HG03558 (cell line): Measurements from ENCODE around the gene SH3BP4.

Experiments
- ATAC-seq: cut with Tn5 transposase; IDR thresholded peaks from one replicate; pipeline ENCODE4 v1.9.1; 2021; ENCODE audit warnings: moderate number of reproducible peaks; ENCODE audit not compliant: unreplicated experiment; ENCODE audit errors: extremely low read depth

The SH3BP4 gene, protein sequence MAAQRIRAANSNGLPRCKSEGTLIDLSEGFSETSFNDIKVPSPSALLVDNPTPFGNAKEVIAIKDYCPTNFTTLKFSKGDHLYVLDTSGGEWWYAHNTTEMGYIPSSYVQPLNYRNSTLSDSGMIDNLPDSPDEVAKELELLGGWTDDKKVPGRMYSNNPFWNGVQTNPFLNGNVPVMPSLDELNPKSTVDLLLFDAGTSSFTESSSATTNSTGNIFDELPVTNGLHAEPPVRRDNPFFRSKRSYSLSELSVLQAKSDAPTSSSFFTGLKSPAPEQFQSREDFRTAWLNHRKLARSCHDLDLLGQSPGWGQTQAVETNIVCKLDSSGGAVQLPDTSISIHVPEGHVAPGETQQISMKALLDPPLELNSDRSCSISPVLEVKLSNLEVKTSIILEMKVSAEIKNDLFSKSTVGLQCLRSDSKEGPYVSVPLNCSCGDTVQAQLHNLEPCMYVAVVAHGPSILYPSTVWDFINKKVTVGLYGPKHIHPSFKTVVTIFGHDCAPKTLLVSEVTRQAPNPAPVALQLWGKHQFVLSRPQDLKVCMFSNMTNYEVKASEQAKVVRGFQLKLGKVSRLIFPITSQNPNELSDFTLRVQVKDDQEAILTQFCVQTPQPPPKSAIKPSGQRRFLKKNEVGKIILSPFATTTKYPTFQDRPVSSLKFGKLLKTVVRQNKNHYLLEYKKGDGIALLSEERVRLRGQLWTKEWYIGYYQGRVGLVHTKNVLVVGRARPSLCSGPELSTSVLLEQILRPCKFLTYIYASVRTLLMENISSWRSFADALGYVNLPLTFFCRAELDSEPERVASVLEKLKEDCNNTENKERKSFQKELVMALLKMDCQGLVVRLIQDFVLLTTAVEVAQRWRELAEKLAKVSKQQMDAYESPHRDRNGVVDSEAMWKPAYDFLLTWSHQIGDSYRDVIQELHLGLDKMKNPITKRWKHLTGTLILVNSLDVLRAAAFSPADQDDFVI

GRCh38 chr2:234951664-234952269, at the start of gene SH3BP4:
Gene SH3BP4 (plus strand): TSS chr2:234952017. CDS start chr2:235035003, 82,986 bp downstream.
- no peak for ATAC-seq

DNA sequence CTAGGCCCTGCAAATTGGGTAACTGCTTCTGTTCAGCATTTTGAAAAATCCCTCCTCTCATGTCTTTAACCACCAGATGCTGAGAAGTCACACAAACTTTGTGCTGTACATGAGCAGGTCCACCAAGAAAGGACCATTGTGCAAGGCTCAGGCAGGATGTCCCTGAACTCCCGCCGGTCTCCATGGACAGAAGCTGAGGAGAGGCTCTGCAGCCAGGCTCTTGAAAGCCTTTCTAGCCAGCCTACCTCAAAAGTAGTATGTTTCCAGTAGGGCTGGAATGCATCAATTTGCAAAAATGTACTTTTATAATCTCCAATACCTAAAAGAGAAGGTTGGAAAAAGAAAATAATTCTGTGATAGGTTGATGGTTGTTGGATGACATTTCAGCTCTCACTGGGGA, 47.0 kb upstream of the SH3BP4 start:
- no peak for ATAC-seq

DNA sequence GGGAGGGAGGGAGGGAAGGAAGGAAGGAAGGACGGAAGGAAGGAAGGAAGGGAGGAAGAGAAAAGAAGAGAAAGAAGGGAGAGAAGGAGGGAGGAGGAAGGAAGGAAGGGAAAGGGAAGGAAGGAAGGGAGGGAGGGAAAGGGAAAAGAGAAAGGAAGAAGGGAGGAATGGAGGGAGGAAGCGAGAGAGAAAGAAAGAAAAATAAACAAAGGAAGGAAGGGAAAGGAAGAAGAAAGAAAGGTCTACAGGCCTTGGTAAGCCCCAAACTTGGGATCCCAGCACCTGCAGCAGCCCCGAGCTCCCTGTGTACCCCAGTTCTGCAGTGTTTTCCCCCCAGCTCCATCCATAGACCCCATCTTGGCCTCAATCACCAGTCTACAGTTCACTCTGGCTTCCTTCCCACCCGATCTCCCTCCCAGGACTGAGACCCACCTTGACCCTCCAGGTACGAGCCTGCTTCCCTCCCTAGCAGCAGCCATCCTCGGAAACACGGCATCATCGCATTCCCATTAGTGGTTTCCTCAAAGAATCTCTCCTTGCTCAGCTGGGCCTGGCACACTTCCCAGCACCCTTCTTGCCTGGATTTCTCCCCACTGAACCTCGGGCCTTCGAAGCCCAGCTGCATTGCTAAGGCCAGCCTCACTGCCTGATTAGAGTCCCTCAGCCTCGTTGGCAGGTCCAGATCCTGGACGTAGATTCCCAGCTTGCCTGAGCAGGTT, 46.1 kb upstream of the SH3BP4 start:
- no peak for ATAC-seq

DNA sequence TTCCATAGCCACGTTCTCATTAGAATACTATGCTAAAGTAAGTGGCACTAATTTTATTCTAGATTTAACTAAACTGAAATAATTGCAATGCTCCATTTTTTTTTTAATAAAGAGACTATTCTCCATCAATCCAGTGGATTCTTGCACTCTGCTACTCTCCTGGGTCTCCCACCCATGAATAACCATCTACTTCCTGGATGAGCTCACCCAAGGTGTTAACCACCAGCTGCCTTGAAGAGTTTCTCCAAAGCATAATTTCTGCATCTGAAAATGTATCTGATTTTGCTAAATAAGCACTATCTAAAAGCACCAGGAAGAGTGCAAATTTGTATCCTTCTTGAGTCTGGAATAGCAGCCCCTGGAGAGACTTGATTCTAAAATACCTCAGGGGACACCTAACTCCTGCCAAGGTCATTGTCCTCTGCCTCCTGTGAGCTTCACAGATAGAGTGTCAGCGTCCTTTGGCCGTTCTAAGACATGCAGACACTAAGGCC, 41.6 kb upstream of the SH3BP4 start:
- ATAC-seq: no peak

- ATAC-seq: no peak
These were observed 40.5 kb upstream of the SH3BP4 start for GRCh38 chr2:234911271-234911670.

- no peak for ATAC-seq
These were observed 39.4 kb upstream of the SH3BP4 start for GRCh38 chr2:234912437-234912836.

DNA sequence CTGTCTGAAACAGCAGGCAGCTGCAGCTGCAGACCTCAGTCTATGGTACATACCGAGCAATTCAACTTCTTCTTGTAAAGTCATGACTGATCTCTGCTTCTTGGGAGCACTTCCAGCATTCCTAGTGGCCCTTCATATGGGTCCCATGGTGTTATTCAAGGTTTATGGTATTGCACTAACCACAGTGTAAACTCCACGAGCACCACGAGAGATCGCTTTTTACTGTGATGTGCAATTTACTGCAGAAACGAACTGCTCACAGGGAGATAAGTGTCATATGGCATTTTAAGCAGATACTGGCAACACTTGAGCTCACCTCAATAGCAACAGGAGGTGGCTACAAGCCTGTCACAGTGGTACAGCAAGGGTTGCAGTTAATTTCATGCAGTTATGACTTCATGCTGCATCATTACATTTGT, 38.6 kb upstream of the SH3BP4 start:
- no peak for ATAC-seq

- no peak for ATAC-seq
These were observed 37.3 kb upstream of the SH3BP4 start for GRCh38 chr2:234914371-234915154.

- ATAC-seq: no peak
These were observed 35.1 kb upstream of the SH3BP4 start for GRCh38 chr2:234916674-234917073.

DNA sequence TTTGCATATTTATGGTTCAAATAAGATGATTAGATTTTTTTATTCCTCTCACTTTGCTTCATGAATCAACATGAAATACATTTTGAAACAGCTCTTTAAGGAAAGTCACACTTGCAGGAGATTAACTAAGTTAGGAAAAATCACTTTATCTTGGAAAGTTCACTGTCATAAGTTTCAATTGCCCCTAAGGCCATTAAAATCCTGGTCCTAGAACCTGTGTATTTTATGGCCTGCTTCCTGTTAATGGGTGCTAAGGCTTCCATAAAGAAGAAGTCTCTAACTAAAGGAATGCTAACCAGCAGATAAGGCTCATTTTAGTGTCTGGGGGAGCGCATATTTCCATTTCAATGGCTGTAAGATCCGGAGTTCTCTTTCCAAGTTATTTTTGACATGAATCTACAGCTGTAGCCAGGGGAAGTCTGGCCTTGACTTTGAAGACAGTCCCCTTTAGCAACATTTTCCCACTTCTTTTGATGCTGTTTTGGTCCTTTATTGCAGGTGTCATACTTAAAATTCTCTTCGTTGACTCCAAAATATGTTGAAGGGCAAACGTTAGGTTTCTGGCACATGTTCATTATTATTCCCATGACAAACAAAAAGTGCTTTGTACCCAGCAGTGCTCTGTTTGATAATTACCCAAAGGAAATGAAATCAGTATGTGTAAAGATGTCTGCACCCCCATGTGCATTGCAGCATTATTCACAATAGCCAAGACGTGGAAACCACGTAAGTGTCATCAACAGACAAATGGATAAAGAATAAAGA, 34.4 kb upstream of the SH3BP4 start:
- no peak for ATAC-seq

- no peak for ATAC-seq
These were observed 32.1 kb upstream of the SH3BP4 start for GRCh38 chr2:234919711-234920110.

GRCh38 chr2:234920836-234921235, 31.0 kb upstream of the SH3BP4 start:
- ATAC-seq: no peak

DNA sequence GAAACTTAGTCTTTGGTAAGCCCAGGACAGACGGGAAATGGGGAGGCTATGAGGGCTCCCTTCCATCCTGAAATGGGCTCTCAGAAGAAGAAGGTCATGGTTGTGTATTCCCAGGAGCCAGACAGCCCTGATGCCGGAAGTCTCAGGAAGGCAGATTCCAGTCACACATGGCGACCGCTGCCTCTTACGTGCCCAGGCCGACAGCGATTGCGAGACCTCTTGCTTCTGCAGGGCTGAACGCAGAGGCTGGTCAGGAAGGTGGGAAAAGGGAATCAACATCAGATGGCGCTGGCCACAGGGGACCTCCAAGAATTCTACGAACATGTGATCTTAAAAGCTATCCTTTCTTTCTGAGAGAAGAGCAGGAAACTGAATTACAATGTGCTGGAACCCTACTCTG, 22.8 kb upstream of the SH3BP4 start:
- no peak for ATAC-seq

DNA sequence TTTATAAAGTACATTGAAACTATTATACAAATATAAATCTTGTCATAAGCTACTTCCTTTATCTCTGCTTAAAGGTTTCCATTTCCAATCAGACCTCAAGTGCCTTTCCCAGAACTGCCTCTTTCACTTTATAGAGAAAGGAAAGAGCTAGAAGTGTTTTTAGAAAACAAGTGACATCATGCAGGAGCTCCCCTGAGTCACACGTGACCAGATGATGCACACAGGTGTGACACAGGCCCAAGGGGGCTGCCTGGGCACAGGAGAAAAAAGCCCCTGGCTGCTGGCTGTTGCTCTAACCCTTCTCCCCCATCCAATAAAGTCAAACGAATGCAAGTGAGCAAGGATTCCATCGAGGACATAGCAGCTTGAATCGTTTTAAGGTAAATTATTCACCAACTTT, 21.4 kb upstream of the SH3BP4 start:
- ATAC-seq: no peak

DNA sequence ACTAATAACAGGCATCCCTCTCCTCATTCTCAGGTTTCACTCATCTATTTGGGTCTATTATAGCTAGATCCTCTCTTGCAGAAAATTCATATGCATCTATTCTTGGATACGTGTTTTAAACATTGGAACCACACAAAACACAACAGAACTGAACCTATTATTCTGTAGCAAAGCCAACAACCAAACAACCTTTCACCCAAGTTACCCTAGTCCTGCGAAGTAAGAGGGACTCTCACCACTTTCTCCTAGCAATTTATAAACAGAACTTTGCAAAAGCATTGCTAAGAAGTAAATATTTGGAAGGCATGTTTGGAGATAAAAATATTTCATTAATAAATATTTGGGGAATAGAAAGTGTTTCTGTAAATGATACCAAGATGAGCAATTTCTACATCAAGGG, 20.4 kb upstream of the SH3BP4 start:
- no peak for ATAC-seq

DNA sequence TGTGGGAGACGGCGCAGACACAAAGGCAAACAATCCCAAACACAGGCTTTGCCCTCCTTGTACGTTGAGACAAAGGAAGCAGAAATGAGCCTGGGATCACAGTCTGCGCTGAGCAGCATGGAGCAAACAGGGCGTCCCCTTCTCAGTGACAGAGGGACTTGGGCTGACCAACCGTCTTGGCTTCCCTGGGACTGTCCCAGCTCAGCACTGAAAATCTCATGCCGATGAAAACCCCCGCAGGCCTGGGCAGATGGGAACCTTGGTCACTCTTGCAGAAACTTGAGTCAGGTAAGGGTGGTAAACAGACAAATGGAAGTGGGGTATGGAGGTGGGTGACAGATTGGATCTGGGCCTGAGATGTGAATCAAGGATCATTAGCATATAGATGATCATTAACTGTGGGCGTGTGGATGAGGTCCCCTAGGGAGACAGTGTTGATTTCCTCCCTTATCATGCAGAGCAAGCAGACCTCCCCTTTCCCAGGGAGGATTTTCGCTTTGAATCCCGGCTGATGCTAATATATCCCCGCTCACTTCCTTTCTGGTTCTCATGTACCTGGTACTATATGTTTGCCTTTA, 19.1 kb upstream of the SH3BP4 start:
- ATAC-seq: no peak

DNA sequence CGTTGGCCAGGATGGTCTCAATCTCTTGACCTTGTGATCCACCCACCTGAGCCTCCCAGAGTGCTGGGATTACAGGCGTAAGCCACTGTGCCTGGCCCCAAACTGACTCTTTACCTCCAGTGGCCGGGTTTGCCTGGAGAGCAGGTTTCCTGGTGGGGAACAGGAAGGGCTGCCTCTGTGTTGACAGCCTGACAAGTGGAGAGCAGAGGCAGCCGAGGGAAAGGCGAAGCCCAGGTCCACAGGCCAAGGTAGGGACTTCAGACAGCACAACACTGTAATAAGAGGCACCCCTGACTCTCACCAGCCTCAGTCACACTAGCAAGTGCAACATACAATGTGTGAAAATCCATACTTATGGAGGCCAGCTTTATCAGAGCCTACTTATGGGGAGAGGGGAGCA, 16.5 kb upstream of the SH3BP4 start:
- ATAC-seq: no peak

DNA sequence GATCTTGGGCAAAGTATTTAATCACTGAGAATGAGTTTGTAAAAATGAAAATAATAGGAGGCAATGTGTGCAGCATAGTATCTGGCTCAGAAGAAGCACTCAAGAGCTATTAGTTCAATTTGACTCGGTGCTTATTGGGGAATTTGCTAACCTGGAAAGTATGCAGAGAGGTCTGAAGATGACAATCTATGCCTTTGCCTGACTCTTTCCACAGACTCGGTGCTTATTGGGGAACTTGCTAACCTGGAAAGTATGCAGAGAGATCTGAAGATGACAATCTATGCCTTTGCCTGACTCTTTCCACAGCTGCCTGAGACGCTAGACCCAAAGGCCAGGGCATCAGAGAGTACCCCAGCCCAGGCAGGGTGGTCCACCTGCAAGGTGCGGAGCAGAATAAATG, 12.2 kb upstream of the SH3BP4 start:
- no peak for ATAC-seq
